Prostate gland (tissue), 2 donors: Measurements from ENCODE around the gene THAP10. TPM values are rescaled to one million over a fixed set of nuclear protein-coding genes. Genes with fewer than 3 reads are reported as not detected.
"Not testable (repeated sequence)": the region's sequence is repeated elsewhere in the genome, so short reads cannot be mapped to it uniquely, and the experiment has no call there.

Experiments used
- DNase-seq: peaks from one replicate; pipeline ENCODE4 v3.0.0-alpha.2; 2019; ENCODE audit warnings: low spot score
- H3K27ac ChIP-seq, 2 donors: fragments of 200-600 bp; sonication (generic); 2 replicates each; pipeline ENCODE4 v1.5.1; 2017 to 2019
- H3K27me3 ChIP-seq: fragments of 200-600 bp; sonication (generic); replicated peaks from 2 replicates; pipeline ENCODE4 v1.5.1; 2019; ENCODE audit not compliant: insufficient read depth
- H3K36me3 ChIP-seq, 2 donors: fragments of 200-600 bp; sonication (generic); 1 replicate in 1 of 2; 2 replicates in 1 of 2; pipeline versions ENCODE4 v1.5.1 to v1.8.1; 2017 to 2019
- H3K4me1 ChIP-seq: fragments of 200-600 bp; sonication (generic); replicated peaks from 2 replicates; pipeline ENCODE4 v1.5.1; 2019
- H3K4me3 ChIP-seq, 2 donors: fragments of 200-600 bp; sonication (generic); 2 replicates each; pipeline ENCODE4 v1.5.1; 2017 to 2019
- H3K9me3 ChIP-seq: fragments of 200-600 bp; sonication (generic); 2 replicates; pipeline ENCODE4 v1.5.1; 2017
- CTCF ChIP-seq, 4 experiments: fragments of 200-600 bp in 2 of 4; fragments of 450-650 bp in 2 of 4; sonication (generic) in 2 of 4; IDR thresholded peaks; 1 replicate in 3 of 4; 2 replicates in 1 of 4; pipeline ENCODE4 v1.5.1; 2016 to 2019; ENCODE audit warnings: antibody characterized with exemption in 4 of 4, mild to moderate bottlenecking in 2 of 4, moderate library complexity in 2 of 4
- POLR2A ChIP-seq: fragments of 450-650 bp; IDR thresholded peaks from one replicate; pipeline ENCODE4 v1.6.1; 2016; ENCODE audit warnings: antibody characterized with exemption, mild to moderate bottlenecking
- POLR2AphosphoS5 ChIP-seq: sonication (generic); formaldehyde crosslinking; IDR thresholded peaks from one replicate; pipeline ENCODE4 v1.6.1; 2017; ENCODE audit warnings: antibody characterized with exemption
- WGBS: methylation state at CpG from one replicate; pipeline ENCODE4 v1.1.5; 2018; 5-methylcytosine and 5-hydroxymethylcytosine counted together
- intact Hi-C: fragments of 100-400 bp; cut with DNase I; formaldehyde crosslinking; loops from one replicate; pipeline ENCODE4 v1.14.2; 2022
- total RNA-seq, 2 donors: library from RNA; depleted of rRNA; stranded (reverse); fragments of >200 nt; gene quantifications; one replicate each; pipeline ENCODE4 v1.1.0, GENCODE V29; 2016

THAP10 gene
- total RNA-seq, 2 donors from 2014 or later, result 3.2 to 6.6 TPM

- H3K36me3 ChIP-seq, intact Hi-C loops, H3K4me1 ChIP-seq, H3K27ac ChIP-seq, H3K27me3 ChIP-seq, DNase-seq, H3K4me3 ChIP-seq, H3K9me3 ChIP-seq: not testable (repeated sequence)
- 89% methylated on average over 9 of the region's 9 CpGs for WGBS
- TF ChIP-seq POLR2AphosphoS5, result peak; percentile 22
These were observed 33.5 kb downstream of the THAP10 start for GRCh38 chr15:70858614-70859321.

DNA sequence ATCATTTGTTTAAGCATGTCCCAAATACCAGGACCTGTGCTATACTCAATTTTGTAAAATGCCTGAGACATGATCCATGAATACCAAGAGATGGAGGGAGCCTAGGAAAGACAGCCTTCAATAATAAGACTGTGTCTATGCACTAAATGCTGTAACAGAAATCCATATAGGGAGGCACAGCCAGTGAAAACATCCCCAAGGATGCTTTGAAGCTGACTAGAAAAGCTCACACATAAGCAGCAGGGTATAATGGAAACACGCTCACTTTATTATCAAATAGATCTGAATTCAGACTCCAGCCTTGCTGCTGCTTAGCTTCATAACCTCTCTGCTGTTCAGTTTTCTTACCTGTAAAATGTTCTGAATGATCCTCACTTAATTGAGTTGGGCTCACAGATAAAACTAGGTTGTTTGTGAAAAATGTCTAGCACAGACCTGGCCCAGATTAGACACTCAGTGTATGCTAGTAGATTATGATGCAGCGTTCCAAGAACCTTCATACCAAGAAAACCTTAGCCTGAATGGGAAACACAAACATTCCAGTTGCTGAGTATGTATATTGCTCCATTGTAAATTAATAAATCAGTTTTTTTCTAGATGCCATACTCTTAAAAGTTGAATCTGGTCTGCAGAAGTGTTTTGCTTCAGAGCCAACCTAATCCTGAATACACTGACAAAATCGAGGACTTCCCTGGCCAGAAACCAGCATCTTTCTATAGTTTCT is 34.5 kb downstream of the THAP10 start:
- H3K4me1 ChIP-seq, result no peaks in the 10 kb centered on the region
- intact Hi-C loops, result no loop called here
- DNase-seq, result no peak
- WGBS, result 86% methylated on average over 3 of the region's 3 CpGs
- no peak overlapping the region for H3K27ac ChIP-seq
- no peaks in the 10 kb centered on the region for H3K36me3 ChIP-seq
- H3K9me3 ChIP-seq, result no peaks in the 10 kb centered on the region
- H3K4me3 ChIP-seq, result no peak overlapping the region
- no peaks in the 10 kb centered on the region for H3K27me3 ChIP-seq
- no peak for TF ChIP-seq CTCF (IDR thresholded peaks at IDR 0.05)
- TF ChIP-seq POLR2AphosphoS5, result no peak
- no peak for TF ChIP-seq POLR2A

GRCh38 chr15:70856884-70857561 is 35.2 kb downstream of the THAP10 start:
- H3K27me3 ChIP-seq, result no peaks in the 10 kb centered on the region
- no peak overlapping the region for H3K27ac ChIP-seq
- H3K4me1 ChIP-seq, result no peaks in the 10 kb centered on the region
- H3K4me3 ChIP-seq, result no peak overlapping the region
- WGBS, result 76% methylated on average over 5 of the region's 5 CpGs
- DNase-seq, result no peak
- intact Hi-C loops, result no loop called here
- H3K36me3 ChIP-seq, result no peaks in the 10 kb centered on the region
- H3K9me3 ChIP-seq, result no peaks in the 10 kb centered on the region
- no peak for TF ChIP-seq CTCF (IDR thresholded peaks at IDR 0.05)
- no peak for TF ChIP-seq POLR2A
- TF ChIP-seq POLR2AphosphoS5, result no peak

- Histone ChIP-seq H3K27ac (no peak overlapping the region), H3K4me3 (no peak overlapping the region), H3K4me1 (no peaks in the 10 kb centered on the region), H3K36me3 (no peaks in the 10 kb centered on the region), H3K27me3 (no peaks in the 10 kb centered on the region), H3K9me3 (no peaks in the 10 kb centered on the region)
- no peak for TF ChIP-seq POLR2AphosphoS5
- TF ChIP-seq POLR2A, result no peak
- TF ChIP-seq CTCF (IDR thresholded peaks at IDR 0.05), result no peak
- 85% methylated on average over 7 of the region's 7 CpGs for WGBS
- DNase-seq, result no peak
- intact Hi-C loops, result no loop called here
These were observed 35.9 kb downstream of the THAP10 start for GRCh38 chr15:70856177-70856883.

DNA sequence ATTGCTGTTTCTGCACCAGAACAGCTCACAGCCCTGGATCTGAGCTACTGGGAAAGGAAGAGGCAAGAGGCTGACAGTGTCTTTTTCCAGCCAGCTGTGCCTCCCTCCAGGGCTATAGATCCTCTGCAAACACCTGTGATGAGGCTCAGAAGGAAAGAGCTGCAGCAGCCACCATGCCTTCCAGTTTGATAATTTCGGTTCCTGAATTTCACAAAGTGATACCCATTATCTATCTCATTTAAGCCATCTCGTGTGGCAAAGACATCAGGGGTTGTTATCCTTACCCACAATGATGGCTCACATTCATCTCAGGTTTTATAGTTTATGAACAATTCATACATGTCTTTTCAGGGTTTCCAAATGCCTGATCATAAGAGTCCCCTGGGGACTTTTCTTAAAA is 36.5 kb downstream of the THAP10 start:
- H3K4me1 ChIP-seq, result no peaks in the 10 kb centered on the region
- WGBS, result 84% methylated on average over 2 of the region's 2 CpGs
- no peak for TF ChIP-seq POLR2A
- no peak for TF ChIP-seq CTCF (IDR thresholded peaks at IDR 0.05)
- TF ChIP-seq POLR2AphosphoS5, result no peak
- no peak overlapping the region for H3K4me3 ChIP-seq
- H3K27me3 ChIP-seq, result no peaks in the 10 kb centered on the region
- H3K36me3 ChIP-seq, result no peaks in the 10 kb centered on the region
- intact Hi-C loops, result no loop called here
- DNase-seq, result no peak
- no peak overlapping the region for H3K27ac ChIP-seq
- no peaks in the 10 kb centered on the region for H3K9me3 ChIP-seq
